ENCODE measurements around the gene RCOR3. TPM values are rescaled to one million over a fixed set of nuclear protein-coding genes. Genes with fewer than 3 reads are reported as not detected.

Gene RCOR3
- total and polyA plus RNA-seq, 10 of the 15 experiments (the other 5 are each of a cell fraction or from before 2014, with no cell fraction given): 8.0 to 55.0 (median 25.1) TPM

DNA sequence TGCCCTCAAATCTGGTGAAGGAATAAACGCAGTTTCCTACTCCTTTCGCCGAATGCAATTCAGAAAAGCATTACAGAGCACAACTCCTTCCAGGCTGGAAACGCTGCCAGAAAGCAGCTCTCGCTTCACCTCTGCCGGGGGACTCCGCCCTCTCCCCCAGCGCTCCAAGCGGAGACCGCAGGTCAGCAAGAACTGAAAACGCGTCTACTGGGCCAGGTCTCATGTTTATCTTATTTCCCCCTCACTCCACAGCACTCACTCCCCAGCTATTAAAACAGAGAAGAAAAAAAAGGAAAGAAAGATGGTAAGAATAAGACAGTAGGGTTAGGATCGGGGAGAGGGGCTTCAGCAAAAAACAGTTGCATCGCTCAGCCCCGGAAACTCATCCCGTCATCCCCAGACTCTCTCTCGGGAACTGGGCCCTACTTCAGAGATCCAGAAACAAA is 833 bp upstream of the RCOR3 start (continued):
- TF ChIP-seq ZBED1 (IDR thresholded peaks at IDR 0.05; ENCODE audit: borderline replicate concordance): no peak
- TF ChIP-seq NFXL1 (IDR thresholded peaks at IDR 0.05; ENCODE audit: borderline replicate concordance): no peak
- TF ChIP-seq PML (IDR thresholded peaks at IDR 0.05; ENCODE audit: low read length): peak; percentile 61
- no peak for TF ChIP-seq ATF7 (IDR thresholded peaks at IDR 0.05; ENCODE audit: low read depth)
- TF ChIP-seq MYB (IDR thresholded peaks at IDR 0.05; ENCODE audit: borderline replicate concordance, low read depth, low read length): no peak
- TF ChIP-seq SUPT20H (IDR thresholded peaks at IDR 0.05; ENCODE audit: borderline replicate concordance, control insufficient read depth, low read depth, low read length): no peak
- 0 out of 2 replicates have a peak, but pooled peaks have one; percentile 4 for TF ChIP-seq CREM (IDR thresholded peaks at IDR 0.05; ENCODE audit: low read depth)
- TF ChIP-seq BRCA1 (IDR thresholded peaks at IDR 0.05; ENCODE audit: low read depth, low read length): no peak
- TF ChIP-seq, protein P1, sequence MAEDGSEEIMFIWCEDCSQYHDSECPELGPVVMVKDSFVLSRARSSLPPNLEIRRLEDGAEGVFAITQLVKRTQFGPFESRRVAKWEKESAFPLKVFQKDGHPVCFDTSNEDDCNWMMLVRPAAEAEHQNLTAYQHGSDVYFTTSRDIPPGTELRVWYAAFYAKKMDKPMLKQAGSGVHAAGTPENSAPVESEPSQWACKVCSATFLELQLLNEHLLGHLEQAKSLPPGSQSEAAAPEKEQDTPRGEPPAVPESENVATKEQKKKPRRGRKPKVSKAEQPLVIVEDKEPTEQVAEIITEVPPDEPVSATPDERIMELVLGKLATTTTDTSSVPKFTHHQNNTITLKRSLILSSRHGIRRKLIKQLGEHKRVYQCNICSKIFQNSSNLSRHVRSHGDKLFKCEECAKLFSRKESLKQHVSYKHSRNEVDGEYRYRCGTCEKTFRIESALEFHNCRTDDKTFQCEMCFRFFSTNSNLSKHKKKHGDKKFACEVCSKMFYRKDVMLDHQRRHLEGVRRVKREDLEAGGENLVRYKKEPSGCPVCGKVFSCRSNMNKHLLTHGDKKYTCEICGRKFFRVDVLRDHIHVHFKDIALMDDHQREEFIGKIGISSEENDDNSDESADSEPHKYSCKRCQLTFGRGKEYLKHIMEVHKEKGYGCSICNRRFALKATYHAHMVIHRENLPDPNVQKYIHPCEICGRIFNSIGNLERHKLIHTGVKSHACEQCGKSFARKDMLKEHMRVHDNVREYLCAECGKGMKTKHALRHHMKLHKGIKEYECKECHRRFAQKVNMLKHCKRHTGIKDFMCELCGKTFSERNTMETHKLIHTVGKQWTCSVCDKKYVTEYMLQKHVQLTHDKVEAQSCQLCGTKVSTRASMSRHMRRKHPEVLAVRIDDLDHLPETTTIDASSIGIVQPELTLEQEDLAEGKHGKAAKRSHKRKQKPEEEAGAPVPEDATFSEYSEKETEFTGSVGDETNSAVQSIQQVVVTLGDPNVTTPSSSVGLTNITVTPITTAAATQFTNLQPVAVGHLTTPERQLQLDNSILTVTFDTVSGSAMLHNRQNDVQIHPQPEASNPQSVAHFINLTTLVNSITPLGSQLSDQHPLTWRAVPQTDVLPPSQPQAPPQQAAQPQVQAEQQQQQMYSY (CRISPR knock-in tag; IDR thresholded peaks at IDR 0.05): no peak

DNA sequence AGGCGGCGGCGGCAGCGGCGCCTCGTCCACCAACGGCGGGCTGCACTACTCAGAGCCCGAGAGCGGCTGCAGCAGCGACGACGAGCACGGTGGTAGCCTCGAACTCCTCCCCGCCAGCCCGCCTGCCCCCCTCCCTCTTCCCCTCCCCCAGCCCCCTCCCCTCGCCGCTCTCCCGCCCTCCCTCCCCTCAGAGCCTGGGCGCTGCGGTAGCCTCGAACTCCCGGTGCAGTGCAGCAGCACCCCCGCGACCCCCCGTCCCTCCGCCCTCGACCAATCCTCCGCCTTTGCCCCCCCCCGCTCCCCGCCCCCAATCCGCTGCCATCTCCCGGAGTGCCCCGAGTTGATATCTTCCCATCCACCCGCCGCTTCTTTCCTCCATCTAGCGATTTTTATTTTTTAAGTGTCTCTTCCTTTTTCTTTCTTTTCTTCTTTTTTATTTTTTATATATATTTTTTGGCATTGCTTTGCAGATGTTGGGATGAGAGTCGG is 516 bp downstream of the RCOR3 start:
- no TSS peak for BruUV-seq (replicated peaks)
- Histone ChIP-seq H2AFZ (ENCODE audit: control insufficient read depth, low read depth, low read length) (peak overlapping the region; percentile 93), H3K9ac (ENCODE audit: control insufficient read depth, insufficient read depth, low read length) (peak overlapping the region; percentile 88), H3K9me3 (replicated peaks; ENCODE audit: control insufficient read depth, insufficient read depth, low read length) (no peaks in the 10 kb centered on the region), H3K4me1 (ENCODE audit: control insufficient read depth, insufficient read depth, low read length) (no peaks in the 10 kb centered on the region), H3K4me2 (ENCODE audit: control insufficient read depth, insufficient read depth) (peak overlapping the region; percentile 68; the same call in 1 of the 2 replicates), H4K20me1 (ENCODE audit: control insufficient read depth, insufficient read depth) (no peaks in the 10 kb centered on the region), H3K27ac (ENCODE audit: control insufficient read depth, insufficient read depth) (peak overlapping the region; percentile 93), H3K36me3 (ENCODE audit: control insufficient read depth in 2 of 2, insufficient read depth in 2 of 2, low read length in 1 of 2) (no peaks in the 10 kb centered on the region), H3K79me2 (ENCODE audit: control insufficient read depth, insufficient read depth, low read length) (peaks cover 20% of the 10 kb centered on the region), H3K27me3 (replicated peaks in 1 of 2; ENCODE audit: control insufficient read depth in 2 of 2, insufficient read depth in 2 of 2, low read length in 1 of 2) (no peaks in the 10 kb centered on the region), H3K4me3 (peak overlapping the region; percentile 96)
- CTCF ChIA-PET: no interaction called here
- no peak for FAIRE-seq
- RAD21 ChIA-PET (ENCODE audit: unreplicated experiment): interaction anchor here (1.0 to 2.1 kb wide), 2 partner anchors 68 to 854 kb away, joined by 3 to 6 read pairs; no protein-coding TSS in a partner anchor
- in situ Hi-C loops (cut with MboI) (no loop called here), intact Hi-C loops (cut with micrococcal nuclease; ENCODE audit: unreplicated experiment) (loop anchor here (2.0 to 5.0 kb wide), 3 partner anchors 67 to 677 kb away; partner anchors contain the start of gene TRAF5)
- SMC1A ChIA-PET (ENCODE audit: uncharacterized antibody, unreplicated experiment): no interaction called here
- ATAC-seq: peak; percentile 16
- DNase-seq (ENCODE audit: low read depth, low spot score): no peak
- 3% methylated on average over 17 of the region's 39 CpGs for WGBS (ENCODE audit: insufficient coverage, insufficient replicate concordance, low lambda C conversion rate, missing lambda C conversion rate)
- POLR2A ChIA-PET: interaction anchor here (0.7 kb wide), 1 partner anchor 22 kb away, joined by 3 read pairs; no protein-coding TSS in a partner anchor
- TF ChIP-seq, protein P2, sequence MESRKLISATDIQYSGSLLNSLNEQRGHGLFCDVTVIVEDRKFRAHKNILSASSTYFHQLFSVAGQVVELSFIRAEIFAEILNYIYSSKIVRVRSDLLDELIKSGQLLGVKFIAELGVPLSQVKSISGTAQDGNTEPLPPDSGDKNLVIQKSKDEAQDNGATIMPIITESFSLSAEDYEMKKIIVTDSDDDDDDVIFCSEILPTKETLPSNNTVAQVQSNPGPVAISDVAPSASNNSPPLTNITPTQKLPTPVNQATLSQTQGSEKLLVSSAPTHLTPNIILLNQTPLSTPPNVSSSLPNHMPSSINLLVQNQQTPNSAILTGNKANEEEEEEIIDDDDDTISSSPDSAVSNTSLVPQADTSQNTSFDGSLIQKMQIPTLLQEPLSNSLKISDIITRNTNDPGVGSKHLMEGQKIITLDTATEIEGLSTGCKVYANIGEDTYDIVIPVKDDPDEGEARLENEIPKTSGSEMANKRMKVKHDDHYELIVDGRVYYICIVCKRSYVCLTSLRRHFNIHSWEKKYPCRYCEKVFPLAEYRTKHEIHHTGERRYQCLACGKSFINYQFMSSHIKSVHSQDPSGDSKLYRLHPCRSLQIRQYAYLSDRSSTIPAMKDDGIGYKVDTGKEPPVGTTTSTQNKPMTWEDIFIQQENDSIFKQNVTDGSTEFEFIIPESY (IDR thresholded peaks at IDR 0.05): no peak
- TF ChIP-seq, protein P3, sequence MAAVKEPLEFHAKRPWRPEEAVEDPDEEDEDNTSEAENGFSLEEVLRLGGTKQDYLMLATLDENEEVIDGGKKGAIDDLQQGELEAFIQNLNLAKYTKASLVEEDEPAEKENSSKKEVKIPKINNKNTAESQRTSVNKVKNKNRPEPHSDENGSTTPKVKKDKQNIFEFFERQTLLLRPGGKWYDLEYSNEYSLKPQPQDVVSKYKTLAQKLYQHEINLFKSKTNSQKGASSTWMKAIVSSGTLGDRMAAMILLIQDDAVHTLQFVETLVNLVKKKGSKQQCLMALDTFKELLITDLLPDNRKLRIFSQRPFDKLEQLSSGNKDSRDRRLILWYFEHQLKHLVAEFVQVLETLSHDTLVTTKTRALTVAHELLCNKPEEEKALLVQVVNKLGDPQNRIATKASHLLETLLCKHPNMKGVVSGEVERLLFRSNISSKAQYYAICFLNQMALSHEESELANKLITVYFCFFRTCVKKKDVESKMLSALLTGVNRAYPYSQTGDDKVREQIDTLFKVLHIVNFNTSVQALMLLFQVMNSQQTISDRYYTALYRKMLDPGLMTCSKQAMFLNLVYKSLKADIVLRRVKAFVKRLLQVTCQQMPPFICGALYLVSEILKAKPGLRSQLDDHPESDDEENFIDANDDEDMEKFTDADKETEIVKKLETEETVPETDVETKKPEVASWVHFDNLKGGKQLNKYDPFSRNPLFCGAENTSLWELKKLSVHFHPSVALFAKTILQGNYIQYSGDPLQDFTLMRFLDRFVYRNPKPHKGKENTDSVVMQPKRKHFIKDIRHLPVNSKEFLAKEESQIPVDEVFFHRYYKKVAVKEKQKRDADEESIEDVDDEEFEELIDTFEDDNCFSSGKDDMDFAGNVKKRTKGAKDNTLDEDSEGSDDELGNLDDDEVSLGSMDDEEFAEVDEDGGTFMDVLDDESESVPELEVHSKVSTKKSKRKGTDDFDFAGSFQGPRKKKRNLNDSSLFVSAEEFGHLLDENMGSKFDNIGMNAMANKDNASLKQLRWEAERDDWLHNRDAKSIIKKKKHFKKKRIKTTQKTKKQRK (IDR thresholded peaks at IDR 0.05; ENCODE audit: low read depth, low read length): no peak
- TF ChIP-seq WRNIP1 (IDR thresholded peaks at IDR 0.05; ENCODE audit: borderline replicate concordance, low read depth, low read length): no peak
- 0 out of 2 replicates have a peak, but pooled peaks have one; percentile 30 for TF ChIP-seq RB1 (IDR thresholded peaks at IDR 0.05; ENCODE audit: borderline replicate concordance)
- TF ChIP-seq, protein P4, sequence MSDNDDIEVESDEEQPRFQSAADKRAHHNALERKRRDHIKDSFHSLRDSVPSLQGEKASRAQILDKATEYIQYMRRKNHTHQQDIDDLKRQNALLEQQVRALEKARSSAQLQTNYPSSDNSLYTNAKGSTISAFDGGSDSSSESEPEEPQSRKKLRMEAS (IDR thresholded peaks at IDR 0.05; ENCODE audit: low read depth, low read length): no peak

Data from GM12878 (cell line).